NCI-H2196 treated with DMSO at 0.1 percent for 48 hours (cell line): ENCODE measurements around the gene ZDHHC8.

ENCODE experiments used
- DNase-seq: peaks from one replicate; lab custom pipeline; 2025; ENCODE audit not compliant: unreplicated experiment; lab: John Stamatoyannopoulos, UW

Gene ZDHHC8

DNA sequence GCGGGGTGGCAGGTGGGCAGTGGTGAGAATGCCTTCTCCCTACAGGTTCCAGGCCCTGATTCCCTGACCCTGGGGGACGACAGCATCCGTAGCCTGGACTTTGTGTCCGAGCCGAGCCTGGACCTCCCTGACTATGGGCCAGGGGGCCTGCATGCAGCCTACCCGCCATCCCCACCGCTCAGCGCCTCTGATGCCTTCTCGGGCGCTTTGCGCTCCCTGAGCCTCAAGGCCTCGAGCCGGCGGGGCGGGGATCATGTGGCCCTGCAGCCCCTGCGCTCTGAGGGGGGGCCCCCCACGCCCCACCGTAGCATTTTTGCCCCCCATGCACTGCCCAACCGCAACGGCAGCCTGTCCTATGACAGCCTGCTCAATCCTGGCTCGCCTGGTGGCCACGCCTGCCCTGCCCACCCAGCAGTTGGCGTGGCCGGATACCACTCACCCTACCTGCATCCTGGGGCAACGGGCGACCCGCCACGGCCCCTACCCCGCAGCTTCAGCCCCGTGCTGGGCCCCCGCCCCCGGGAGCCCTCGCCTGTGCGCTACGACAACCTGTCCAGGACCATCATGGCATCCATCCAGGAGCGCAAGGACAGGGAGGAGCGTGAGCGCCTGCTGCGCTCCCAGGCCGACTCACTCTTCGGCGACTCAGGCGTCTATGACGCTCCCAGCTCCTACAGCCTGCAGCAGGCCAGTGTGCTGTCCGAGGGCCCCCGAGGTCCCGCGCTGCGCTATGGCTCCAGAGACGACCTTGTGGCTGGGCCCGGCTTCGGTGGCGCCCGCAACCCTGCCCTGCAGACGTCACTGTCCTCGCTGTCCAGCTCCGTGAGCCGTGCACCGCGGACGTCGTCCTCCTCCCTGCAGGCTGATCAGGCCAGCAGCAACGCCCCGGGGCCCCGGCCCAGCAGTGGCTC lies 11.4 kb downstream of the ZDHHC8 start:
- DNase-seq = no peak

DNA sequence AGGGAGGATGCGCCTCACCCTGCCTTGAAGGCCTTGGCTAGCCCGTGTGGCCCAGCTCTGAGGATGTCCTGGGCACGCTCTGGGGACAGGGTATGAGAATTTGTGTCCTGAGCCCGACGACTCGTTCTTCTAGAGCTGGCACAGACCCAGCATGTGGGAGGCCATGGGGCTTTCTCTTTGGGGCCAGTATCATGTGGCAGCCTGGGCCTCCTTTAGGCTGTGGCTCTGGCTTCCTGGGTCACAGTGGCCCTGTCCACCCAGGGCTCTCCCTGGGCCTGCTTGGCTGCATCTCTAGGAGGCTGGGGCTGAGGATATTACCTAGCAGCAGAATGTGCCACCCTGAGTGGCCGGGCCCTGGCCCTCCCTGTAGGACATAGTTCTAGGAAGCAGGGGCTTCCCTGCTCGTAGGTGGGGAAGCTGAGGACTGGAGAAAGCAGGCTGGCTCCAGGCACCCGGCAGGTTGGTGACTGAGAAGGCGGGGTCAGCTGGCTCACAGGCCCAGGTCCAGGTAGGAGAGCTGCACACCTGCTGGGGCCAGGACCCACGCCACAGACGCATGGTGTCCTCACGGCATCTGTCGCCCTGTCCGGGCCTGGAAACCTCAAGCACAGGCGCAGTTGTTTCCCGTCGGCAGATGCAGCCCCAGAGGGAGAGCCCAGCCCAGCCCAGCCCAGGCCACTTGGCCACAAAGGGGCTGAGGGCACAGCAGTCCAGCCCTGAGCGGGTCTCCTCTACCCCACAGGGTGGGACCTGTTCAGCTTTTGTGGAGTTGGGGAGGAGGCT lies 12.5 kb downstream of the ZDHHC8 start:
- DNase-seq = no peak

DNA sequence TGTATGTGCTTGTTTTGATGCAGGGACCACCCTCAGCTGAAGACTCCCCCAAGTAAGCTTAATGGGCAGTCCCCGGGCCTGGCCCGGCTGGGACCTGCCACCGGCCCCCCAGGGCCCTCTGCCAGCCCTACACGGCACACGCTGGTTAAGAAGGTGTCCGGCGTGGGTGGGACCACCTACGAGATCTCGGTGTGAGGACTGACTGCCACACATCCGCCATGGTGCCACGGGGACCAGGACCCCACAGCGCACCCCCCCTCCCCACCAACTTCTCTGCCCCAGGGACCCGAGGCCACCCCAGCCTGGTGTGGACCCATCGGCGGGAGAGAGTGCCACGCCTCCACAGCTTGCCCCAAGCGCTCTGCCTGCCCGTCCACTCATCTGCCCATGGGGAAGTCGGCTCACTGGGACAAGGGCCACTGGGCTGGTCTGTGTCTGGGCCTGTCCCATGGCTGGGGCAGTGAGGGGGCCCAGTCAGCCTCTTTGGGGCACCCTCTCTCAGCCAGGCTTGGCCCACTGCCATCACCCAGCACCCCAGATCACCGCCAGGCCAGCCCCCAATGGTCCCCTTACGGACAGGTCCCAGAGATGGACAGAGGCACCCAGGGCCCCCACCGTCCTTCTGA lies 13.7 kb downstream of the ZDHHC8 start:
- DNase-seq = no peak

DNA sequence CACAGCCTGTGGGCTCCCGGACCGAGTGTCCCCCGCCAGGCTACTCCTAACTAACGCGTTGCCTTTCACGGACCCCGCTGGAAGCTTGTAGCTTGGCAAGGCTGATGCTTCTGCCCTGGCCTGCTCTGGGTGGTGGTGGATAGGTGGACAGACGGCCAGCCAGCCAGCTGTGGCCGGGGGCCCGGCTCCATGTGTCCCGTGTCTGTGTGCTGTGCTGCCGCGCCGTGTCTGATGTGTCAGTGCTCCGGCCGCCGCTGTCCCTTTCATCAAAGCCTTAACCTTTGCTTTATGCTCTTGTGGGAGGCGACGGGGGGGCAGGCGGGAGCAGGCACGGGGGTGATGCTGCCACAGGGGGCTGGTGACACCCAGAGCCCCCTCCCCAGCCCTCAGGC lies 14.2 kb downstream of the ZDHHC8 start:
- no peak for DNase-seq

DNA sequence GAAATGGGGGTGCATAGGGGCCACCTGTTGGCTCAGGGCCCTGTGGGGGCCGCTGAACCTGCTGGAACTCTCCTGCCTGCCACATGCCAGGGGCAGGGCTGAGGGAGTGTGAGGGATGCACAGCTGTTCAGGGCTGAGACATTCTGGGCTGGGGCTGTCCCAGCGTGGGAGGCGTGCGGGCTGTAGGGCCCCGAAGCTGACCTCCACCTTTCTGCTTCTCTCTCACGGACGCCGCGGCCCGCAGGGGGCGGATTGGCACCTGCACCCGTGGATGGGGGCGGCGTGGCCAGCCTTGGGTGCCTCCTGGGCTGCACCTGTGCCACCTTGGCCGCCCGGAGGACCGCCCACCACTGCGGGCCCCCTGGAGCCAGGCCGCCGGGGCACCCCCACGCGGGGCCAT lies 15.2 kb downstream of the ZDHHC8 start:
- DNase-seq = no peak

DNA sequence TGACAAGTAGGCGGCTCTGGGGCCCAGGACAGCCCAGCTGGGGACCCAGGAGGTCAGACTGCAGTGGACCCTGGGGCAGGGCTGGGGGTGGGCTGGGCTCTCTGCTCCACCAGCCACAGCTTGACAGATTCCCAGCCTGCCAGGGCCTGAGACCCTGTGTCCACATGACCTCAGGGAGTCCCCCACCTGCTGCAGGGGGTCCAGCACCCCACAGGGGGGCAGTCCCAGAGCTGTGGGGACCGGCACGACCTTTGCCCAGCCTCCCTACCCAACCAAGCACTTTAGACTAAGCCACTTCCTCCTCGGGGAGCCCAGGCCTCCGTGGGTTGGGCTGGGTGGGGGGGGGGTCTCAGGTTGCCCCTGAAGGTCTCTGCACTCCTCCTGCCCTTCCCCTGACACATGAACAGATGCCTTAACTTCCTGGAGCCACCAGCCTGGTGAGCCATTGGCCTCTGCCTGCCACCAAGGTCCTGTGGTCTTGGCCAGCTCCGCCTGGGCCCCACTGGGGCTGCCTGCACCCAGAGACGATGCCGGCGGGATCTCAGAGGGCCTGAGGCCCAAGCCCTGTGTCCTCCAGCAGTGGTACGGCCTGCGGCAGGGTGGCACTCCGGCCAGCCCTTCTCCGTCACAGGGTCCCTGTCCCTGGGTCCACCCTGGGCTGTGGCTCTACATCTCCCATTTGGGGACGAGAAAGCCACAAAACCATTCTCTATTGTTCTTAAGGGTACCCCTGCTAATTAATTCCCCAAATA lies 15.8 kb downstream of the ZDHHC8 start:
- no peak for DNase-seq

DNA sequence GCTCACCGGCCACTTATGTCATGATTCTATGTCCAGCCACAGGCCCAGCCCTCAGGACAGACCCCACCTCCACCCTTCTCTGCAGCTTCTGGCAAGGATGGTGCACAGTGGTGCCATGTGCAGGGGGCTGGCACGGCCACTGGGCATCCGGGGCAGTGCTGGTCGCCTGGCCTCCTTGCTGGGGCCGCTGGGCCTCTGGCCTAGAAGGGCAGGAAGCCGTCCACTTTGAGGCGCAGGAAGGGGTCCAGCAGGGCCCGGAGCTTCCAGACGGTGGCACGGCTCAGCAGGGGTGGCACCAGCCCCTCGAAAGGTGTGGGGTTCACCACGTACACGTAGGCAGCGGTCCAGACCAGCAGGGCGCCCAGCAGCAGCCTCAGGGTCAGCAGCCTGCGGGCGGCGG lies 16.8 kb downstream of the ZDHHC8 start:
- DNase-seq = no peak

DNA sequence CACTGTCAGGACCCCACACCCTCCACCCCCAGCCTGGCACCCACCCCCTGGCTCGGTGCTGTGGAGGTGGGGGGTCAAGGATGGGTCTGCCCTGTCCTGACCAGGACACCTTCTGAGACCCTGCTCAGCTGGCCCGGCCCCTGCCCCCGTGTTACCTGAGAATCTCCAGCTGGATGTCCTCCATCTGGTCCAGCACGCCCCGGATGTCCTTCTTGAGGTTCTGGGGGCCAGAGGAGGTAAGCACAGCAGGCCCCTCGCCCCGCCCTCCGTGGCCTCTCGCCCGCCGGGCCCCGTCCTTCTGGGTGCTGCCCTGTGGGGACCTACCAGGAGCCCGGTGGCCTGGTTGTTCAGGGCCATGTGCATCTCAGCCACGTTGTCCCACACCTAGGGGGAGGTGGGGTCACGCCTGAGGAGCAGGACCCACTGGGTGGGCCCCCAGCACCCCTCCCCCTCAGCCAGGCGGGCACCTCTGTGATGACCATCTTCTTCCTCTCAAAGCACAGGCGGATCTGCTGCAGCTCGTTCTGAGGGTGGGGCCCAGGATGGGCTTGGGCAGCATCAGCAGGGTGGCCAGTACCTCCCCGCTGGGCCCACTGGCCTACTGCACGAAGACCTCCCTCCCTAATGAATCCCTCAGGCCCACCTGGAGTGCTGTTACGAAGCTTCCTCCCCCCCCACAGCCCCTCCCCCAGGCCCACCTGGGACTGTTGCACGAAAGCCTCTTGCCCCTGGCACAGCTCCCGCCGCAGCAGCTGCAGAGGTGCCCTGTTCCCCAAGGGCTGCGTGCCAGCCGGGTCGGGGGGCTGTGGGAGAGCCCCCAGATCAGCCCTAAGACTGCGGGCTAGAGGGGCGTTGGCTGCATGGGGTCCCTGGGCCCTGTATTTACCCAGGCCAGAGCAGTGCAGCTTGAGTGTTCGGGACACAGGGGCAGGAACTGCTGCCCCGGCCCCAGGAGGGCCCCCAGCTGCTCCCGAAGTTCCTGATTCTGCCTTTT lies 17.9 kb downstream of the ZDHHC8 start:
- DNase-seq = no peak

DNA sequence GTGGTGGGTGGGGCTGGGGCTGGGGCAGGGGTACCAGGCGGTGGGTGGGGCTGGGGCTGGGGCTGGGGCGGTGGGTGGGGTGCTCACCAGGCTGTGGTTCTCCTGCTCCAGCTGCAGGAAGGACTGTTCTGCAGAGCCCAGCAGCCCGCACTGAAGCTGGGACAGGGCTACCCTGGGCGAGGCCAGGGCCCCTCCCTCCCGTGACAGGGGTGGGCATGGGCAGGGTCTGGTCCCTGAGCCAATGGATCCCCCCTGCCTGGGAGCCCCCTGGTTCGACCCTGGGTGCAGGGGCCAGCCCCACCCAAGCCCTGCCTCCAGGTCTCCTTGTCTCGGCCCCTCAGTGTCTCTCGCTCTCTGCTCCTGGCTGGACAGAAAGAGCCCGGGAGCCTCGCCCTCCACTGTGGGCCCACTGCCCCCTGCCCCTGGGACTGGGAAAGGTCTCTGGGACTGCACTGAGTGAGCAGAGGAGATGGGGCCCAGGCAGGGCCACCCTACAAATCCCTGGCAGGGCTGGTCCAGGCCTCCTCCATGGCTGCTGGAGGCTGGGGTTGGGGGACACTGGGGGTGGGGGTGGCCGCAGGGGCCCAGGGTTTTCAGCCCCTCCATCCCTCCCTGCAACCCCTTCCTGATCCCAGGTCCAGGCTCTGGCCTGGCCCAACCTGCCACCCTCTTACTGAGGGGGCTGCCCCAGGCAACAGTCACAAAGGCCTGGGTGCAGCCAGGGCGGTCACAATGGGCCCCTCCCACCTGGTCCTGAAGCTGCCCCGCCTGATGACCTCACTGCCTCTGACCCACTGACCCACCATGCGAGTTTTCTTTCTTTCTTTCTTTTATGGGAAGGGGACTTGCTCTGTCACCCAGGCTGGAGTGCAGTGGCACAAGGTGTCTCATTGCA lies 19.0 kb downstream of the ZDHHC8 start, which contains the start of gene CCDC188:
TSS of gene CCDC188 (minus strand) at position 675 of the 895 bp plus-strand sequence. CDS start at position 606, 69 bp downstream.
- DNase-seq = no peak

DNA sequence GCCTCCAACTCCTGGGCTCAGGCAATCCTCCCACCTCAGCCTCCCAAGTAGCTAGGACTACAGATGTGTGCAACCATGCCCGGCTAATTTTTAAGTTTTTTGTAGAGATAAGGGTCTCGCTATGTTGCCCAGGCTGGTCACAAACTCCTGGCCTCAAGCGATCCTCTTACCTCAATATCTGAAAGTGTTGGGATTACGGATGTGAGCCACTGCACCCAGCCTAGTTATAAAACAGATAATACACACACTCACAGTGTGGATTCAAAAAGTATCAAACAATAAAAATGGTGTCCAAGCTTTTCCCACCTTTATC lies 19.6 kb downstream of the ZDHHC8 start:
- DNase-seq = no peak

DNA sequence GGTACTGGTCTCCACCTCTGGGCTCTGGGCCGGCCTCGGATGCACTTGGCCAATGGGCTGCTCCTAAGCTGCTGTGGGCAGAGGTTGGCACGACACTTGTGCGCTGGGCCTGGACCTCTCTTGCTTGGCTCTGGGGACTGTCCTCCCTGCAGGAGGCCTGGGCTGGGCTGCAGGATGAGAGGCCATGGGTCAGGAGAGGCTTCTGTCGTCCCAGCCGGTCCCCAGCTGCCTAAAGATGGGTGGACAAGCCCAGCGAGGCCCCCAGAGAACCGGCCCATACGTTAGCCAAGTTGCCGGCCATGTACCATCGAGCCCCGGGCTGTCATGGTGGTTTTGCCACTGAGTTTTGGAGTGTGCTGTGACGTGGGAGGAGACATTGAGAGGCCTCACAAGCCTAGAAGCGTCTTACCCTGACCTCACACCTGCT lies 20.9 kb downstream of the ZDHHC8 start:
- no peak for DNase-seq

DNA sequence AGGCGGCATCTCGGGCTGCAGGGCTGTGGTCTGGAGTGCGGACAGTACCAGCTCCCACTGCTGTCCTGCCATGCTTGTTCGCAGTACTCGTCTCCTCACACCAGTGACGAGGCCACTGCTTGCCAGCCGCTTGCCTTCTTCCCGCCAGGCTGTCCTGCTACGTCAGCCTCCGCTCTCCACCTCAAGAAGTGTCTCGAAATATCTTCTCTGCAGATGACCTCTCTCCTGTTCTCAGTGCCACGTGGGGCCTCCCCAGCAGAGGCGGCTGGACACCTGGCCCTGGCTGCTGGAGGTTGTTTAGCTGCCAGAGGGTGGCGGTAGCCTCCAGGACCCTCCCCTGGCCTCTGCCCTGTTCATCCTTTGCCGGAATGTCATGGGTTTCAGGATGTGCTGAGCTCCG lies 22.3 kb downstream of the ZDHHC8 start:
- DNase-seq = no peak

DNA sequence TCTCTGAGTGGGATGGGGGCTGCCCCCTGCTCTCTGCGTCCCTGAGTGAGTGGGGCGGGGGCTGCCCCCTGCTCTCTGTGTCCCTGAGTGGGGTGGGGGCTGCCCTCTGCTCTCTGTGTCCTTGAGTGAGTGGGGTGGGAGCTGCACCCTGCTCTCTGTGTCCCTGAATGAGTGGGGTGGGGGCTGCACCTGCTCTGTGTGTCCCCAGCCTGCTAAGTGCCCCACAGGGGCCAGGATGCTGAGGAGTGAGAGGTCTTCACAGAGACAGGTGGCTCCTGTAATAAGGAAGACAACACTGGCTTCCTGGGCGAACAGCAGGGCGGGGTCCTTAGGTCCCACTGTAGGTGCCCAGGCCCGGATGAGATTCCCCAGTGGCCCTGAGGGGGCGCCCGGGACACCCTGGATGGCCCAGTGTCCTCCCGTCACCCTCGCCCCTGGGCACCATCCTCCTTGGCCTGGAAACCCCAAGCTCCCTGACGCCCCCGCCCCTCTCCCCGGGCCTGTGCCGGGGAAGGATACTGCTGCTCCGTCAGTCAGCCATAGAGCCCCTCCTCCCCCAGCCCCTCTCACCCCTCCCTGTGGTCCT lies 23.1 kb downstream of the ZDHHC8 start:
- DNase-seq = no peak

DNA sequence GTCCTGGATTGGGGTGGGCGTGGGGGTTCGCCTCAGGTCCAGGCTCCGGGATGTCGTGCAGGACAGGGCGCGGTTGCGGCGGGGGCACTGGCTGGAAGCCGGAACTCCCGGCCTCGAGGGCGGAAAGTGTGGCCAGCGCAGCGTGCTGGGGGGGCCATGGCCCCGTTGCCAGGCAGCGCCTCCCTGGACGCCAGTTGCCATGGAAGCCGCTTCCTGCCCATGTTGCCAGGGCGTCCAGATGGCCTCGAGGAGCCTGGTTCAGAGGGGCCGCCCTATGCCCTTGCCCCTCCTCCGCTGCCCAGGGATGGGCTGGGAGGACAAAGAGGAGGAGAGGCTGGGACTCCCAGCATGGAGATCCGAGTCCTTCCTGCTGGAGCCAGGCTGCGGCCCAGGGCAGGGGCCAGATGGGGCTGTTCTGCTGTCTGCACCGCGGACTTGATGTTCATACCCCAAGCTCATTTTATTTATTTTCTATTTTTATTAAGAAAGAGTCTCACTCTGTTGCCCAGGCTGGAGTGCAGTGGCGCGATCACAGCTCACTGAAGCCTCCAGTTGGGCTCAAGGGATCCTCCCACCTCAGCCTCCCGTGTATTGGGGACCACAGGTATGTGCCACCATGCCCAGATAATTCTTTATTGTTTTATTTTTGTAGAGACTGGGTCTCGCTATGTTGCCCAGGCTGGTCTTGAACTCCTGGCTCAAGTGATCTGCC lies 23.9 kb downstream of the ZDHHC8 start:
- peak; percentile 65 for DNase-seq

DNA sequence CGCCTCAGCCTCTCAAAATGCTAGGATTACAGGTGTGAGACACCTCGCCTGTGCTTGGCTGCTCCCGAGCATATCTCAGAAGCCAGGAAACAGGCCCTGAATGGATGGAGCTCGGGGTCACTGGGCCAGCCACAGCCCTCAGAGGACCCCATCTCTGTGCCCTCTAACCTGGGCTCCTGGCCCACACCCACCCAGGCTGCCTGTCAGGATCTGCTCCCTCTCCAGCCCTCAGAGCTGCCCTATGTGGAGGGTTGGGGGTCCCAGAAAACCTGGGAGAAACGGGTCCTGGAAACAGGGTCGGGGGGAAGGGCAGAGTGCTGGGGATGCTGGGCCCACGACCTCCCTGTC lies 24.4 kb downstream of the ZDHHC8 start:
- no peak for DNase-seq

DNA sequence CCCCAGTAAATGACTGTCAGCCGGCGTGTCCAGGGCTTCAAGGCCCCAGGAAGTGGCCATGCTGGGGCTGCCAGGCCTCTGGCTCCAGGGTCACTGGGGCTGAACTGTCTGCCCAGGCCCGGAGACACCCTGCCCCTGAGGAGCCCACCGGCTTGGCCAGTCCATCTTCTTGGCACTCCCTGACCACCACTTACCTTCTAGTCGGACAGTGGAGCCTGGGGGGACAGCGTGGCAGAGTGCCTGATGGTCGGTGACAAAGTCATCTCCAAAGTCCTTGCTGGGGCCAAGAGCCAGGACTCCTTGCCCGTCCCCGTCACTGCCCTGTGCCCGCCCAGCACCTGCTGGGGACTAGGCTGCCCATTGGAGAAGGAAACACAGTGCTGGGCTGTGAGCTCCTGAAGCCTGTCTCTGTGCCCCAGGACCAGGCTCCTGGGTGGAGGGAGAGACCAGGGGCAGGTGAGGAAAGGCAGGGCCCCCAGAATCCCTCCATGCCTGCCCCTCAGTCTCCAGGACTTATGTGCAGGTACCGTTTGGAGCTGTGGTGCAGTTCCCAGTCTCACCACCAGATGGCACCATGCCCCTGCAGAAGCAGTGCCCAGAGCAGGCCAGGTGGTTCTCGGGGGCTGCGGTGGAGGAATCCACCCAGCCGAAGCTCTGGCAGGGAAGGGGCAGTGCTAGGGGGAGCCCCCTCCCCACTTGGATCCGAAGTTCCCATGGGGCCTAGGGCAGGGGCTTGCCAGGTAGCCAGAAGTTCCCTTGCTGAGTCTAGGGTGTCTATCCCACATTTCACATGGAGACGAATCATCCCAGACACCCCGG lies 25.2 kb downstream of the ZDHHC8 start:
- peak; percentile 1 for DNase-seq
